Measurements from ENCODE around the gene MIS18A. TPM values are rescaled to one million over a fixed set of nuclear protein-coding genes. Genes with fewer than 3 reads are reported as not detected.

Gene MIS18A
- total and polyA plus RNA-seq, 4 donors = 1.1 to 10.1 (median 2.6) TPM

DNA sequence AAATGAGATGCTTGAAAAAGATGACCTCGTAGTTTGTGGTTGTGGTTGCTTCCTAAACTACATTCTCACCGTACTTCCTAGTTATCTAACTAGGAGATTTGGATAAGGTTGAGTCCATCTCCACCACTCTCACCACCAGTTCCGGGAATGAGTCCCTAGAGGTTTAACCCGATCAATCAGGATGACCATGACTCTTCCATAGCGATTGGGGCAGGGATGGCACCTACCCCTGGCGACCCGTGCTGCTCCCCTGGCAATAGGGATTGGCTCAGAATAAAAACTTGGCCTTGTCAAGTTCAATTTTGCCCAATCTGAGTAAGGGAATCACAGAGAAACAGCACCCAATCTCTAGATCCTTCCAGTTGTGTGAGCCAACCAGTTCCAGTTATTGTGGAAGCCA, 2.7 kb upstream of the MIS18A start:
- Histone ChIP-seq H3K9ac (ENCODE audit: low read depth in 1 of 2, low read length in 2 of 2) (no peak overlapping the region), H3K27ac (ENCODE audit: low read depth in 1 of 2, low read length in 2 of 2) (no peak overlapping the region), H3K9me3 (ENCODE audit: control insufficient read depth in 4 of 4, low read length in 3 of 4) (no peaks in the 10 kb centered on the region), H3K4me1 (ENCODE audit: control insufficient read depth in 4 of 4, insufficient read depth in 4 of 4, low read length in 3 of 4) (peaks cover 7 to 21% (median 17%) of the 10 kb centered on the region in 4 donors), H3K36me3 (ENCODE audit: control insufficient read depth in 4 of 4, insufficient read depth in 3 of 4, low read depth in 1 of 4, low read length in 3 of 4) (no peaks in the 10 kb centered on the region), H3K27me3 (ENCODE audit: control insufficient read depth in 4 of 4, insufficient read depth in 4 of 4, low read length in 3 of 4) (no peaks in the 10 kb centered on the region), H3K4me3 (ENCODE audit: low read depth in 1 of 3, low read length in 3 of 3) (no peak overlapping the region)
- no peak for DNase-seq (ENCODE audit: low spot score)
- WGBS = 88% methylated on average over 7 of the region's 7 CpGs
- TF ChIP-seq MAX (IDR thresholded peaks at IDR 0.05) = no peak
- TF ChIP-seq YY1 (IDR thresholded peaks at IDR 0.05) = no peak

DNA sequence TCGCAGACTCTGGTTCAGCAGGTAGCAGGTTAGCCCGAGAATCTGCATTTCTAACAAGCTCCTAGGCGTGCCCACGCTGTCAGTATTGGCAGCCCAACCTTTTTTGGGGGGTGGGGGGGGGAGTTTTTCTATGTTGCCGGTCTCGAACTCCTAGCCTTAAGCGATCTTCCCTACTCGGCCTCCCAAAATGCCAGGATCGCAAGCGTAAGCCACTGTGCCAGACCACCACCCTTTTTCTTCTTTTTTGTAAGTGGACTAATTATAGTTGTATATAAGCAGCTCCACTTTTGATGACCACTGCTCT, 480 bp upstream of the MIS18A start:
- Histone ChIP-seq H3K4me1 (ENCODE audit: control insufficient read depth in 4 of 4, insufficient read depth in 4 of 4, low read length in 3 of 4) (peaks cover 7 to 21% (median 17%) of the 10 kb centered on the region in 4 donors), H3K4me3 (ENCODE audit: low read depth in 1 of 3, low read length in 3 of 3) (peak overlapping the region; percentile 80 to 95 (median 95)), H3K27ac (ENCODE audit: low read depth in 1 of 2, low read length in 2 of 2) (peak overlapping the region; percentile 48 to 61), H3K9ac (ENCODE audit: low read depth in 1 of 2, low read length in 2 of 2) (peak overlapping the region; percentile 60 to 76), H3K27me3 (ENCODE audit: control insufficient read depth in 4 of 4, insufficient read depth in 4 of 4, low read length in 3 of 4) (no peaks in the 10 kb centered on the region), H3K36me3 (ENCODE audit: control insufficient read depth in 4 of 4, insufficient read depth in 3 of 4, low read depth in 1 of 4, low read length in 3 of 4) (no peaks in the 10 kb centered on the region), H3K9me3 (ENCODE audit: control insufficient read depth in 4 of 4, low read length in 3 of 4) (no peaks in the 10 kb centered on the region)
- DNase-seq (ENCODE audit: low spot score) = no peak
- no peak for TF ChIP-seq FOXA2 (IDR thresholded peaks at IDR 0.05)
- TF ChIP-seq, protein P1, sequence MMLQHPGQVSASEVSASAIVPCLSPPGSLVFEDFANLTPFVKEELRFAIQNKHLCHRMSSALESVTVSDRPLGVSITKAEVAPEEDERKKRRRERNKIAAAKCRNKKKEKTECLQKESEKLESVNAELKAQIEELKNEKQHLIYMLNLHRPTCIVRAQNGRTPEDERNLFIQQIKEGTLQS (IDR thresholded peaks at IDR 0.05) = no peak
- no peak for TF ChIP-seq HNF4A (conservative IDR thresholded peaks at IDR 0.05)
- TF ChIP-seq HNF4G (IDR thresholded peaks at IDR 0.05) = no peak
- TF ChIP-seq RXRA (IDR thresholded peaks at IDR 0.05) = no peak
- no peak for TF ChIP-seq RAD21 (IDR thresholded peaks at IDR 0.05)
- no peak for TF ChIP-seq FOXA1 (IDR thresholded peaks at IDR 0.05)
- no peak for TF ChIP-seq EGR1 (IDR thresholded peaks at IDR 0.05; ENCODE audit: low read depth in 2 of 2)
- TF ChIP-seq, protein P2, sequence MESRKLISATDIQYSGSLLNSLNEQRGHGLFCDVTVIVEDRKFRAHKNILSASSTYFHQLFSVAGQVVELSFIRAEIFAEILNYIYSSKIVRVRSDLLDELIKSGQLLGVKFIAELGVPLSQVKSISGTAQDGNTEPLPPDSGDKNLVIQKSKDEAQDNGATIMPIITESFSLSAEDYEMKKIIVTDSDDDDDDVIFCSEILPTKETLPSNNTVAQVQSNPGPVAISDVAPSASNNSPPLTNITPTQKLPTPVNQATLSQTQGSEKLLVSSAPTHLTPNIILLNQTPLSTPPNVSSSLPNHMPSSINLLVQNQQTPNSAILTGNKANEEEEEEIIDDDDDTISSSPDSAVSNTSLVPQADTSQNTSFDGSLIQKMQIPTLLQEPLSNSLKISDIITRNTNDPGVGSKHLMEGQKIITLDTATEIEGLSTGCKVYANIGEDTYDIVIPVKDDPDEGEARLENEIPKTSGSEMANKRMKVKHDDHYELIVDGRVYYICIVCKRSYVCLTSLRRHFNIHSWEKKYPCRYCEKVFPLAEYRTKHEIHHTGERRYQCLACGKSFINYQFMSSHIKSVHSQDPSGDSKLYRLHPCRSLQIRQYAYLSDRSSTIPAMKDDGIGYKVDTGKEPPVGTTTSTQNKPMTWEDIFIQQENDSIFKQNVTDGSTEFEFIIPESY (IDR thresholded peaks at IDR 0.05) = no peak
- TF ChIP-seq, protein P3, sequence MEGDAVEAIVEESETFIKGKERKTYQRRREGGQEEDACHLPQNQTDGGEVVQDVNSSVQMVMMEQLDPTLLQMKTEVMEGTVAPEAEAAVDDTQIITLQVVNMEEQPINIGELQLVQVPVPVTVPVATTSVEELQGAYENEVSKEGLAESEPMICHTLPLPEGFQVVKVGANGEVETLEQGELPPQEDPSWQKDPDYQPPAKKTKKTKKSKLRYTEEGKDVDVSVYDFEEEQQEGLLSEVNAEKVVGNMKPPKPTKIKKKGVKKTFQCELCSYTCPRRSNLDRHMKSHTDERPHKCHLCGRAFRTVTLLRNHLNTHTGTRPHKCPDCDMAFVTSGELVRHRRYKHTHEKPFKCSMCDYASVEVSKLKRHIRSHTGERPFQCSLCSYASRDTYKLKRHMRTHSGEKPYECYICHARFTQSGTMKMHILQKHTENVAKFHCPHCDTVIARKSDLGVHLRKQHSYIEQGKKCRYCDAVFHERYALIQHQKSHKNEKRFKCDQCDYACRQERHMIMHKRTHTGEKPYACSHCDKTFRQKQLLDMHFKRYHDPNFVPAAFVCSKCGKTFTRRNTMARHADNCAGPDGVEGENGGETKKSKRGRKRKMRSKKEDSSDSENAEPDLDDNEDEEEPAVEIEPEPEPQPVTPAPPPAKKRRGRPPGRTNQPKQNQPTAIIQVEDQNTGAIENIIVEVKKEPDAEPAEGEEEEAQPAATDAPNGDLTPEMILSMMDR (IDR thresholded peaks at IDR 0.05; ENCODE audit: low read depth, low read length, missing input control) = no peak
- TF ChIP-seq TAF1 (conservative IDR thresholded peaks at IDR 0.05) = no peak
- no peak for TF ChIP-seq YY1 (IDR thresholded peaks at IDR 0.05)
- no peak for TF ChIP-seq REST (IDR thresholded peaks at IDR 0.05)
- 8% methylated on average over 10 of the region's 10 CpGs for WGBS

Data from liver (tissue), 9 donors.